Trophoblast cell (in vitro differentiated cells and primary cell): Measurements from ENCODE around the gene WDR37.
"Not testable (repeated sequence)": the region's sequence is repeated elsewhere in the genome, so short reads cannot be mapped to it uniquely, and the experiment has no call there.

Experiments
- DNase-seq, 2 donors: peaks; one replicate each; pipeline ENCODE4 v3.0.0-alpha.2; 2016
- H2AFZ ChIP-seq: 2 replicates; pipeline ENCODE4 v1.6.1; 2013; ENCODE audit warnings: low read length, moderate library complexity, mild to moderate bottlenecking; ENCODE audit not compliant: insufficient read depth, poor library complexity
- H2AK5ac ChIP-seq: 2 replicates; pipeline ENCODE4 v1.6.1; 2013; ENCODE audit warnings: mild to moderate bottlenecking, low read length
- H2BK120ac ChIP-seq: 2 replicates; pipeline ENCODE4 v1.6.1; 2013; ENCODE audit warnings: low read length, mild to moderate bottlenecking, moderate library complexity; ENCODE audit not compliant: insufficient read depth, poor library complexity
- H2BK12ac ChIP-seq: 2 replicates; pipeline ENCODE4 v1.6.1; 2013; ENCODE audit warnings: mild to moderate bottlenecking, low read length, moderate library complexity
- H2BK5ac ChIP-seq: 2 replicates; pipeline ENCODE4 v1.6.1; 2013; ENCODE audit warnings: low read length, low read depth, moderate library complexity, mild to moderate bottlenecking; ENCODE audit not compliant: poor library complexity
- H3K14ac ChIP-seq: 2 replicates; pipeline ENCODE4 v1.6.1; 2013; ENCODE audit warnings: mild to moderate bottlenecking, low read length
- H3K18ac ChIP-seq: 2 replicates; pipeline ENCODE4 v1.6.1; 2013; ENCODE audit warnings: mild to moderate bottlenecking, low read length
- H3K23ac ChIP-seq: 2 replicates; pipeline ENCODE4 v1.6.1; 2013; ENCODE audit warnings: low read length
- H3K27ac ChIP-seq: 2 replicates; pipeline ENCODE4 v1.5.1; 2013; ENCODE audit warnings: low read depth, mild to moderate bottlenecking, inconsistent platforms, low read length, moderate library complexity
- H3K27me3 ChIP-seq: 2 replicates; pipeline ENCODE4 v1.6.1; 2013; ENCODE audit warnings: inconsistent platforms, mild to moderate bottlenecking, low read length, moderate library complexity; ENCODE audit not compliant: insufficient read depth
- H3K36me3 ChIP-seq, 2 experiments: 1 replicate in 1 of 2; 2 replicates in 1 of 2; pipeline ENCODE4 v1.6.1; 2013; ENCODE audit warnings: low read length in 2 of 2, mild to moderate bottlenecking in 2 of 2, moderate library complexity in 1 of 2; ENCODE audit not compliant: insufficient read depth in 2 of 2, control insufficient read depth in 1 of 2
- H3K4ac ChIP-seq: 2 replicates; pipeline ENCODE4 v1.6.1; 2013; ENCODE audit warnings: low read depth, mild to moderate bottlenecking, low read length, moderate library complexity
- H3K4me1 ChIP-seq, 2 experiments: 1 replicate in 1 of 2; 2 replicates in 1 of 2; pipeline ENCODE4 v1.6.1; 2013; ENCODE audit warnings: low read length in 2 of 2, mild to moderate bottlenecking in 2 of 2, moderate library complexity in 1 of 2; ENCODE audit not compliant: insufficient read depth in 2 of 2, control insufficient read depth in 1 of 2
- H3K4me2 ChIP-seq: 2 replicates; pipeline ENCODE4 v1.6.1; 2013; ENCODE audit warnings: inconsistent platforms, mild to moderate bottlenecking, low read length, moderate library complexity
- H3K4me3 ChIP-seq: 2 replicates; pipeline ENCODE4 v1.5.1; 2013; ENCODE audit warnings: mild to moderate bottlenecking, low read depth, low read length, inconsistent platforms
- H3K79me1 ChIP-seq: one replicate; pipeline ENCODE4 v1.6.1; 2013; ENCODE audit warnings: low read length
- H3K79me2 ChIP-seq: 2 replicates; pipeline ENCODE4 v1.6.1; 2013; ENCODE audit warnings: low read length, mild to moderate bottlenecking; ENCODE audit not compliant: control insufficient read depth, insufficient read depth, poor library complexity
- H3K9ac ChIP-seq: 2 replicates; pipeline ENCODE4 v1.6.1; 2013; ENCODE audit warnings: mild to moderate bottlenecking, low read length
- H3K9me3 ChIP-seq: 2 replicates; pipeline ENCODE4 v1.6.1; 2013; ENCODE audit warnings: low read depth, mild to moderate bottlenecking, control low read depth, inconsistent platforms, low read length; ENCODE audit not compliant: insufficient read depth
- H4K12ac ChIP-seq: 2 replicates; pipeline ENCODE4 v1.6.1; 2013; ENCODE audit warnings: low read depth, mild to moderate bottlenecking, low read length, moderate library complexity
- H4K8ac ChIP-seq: 2 replicates; pipeline ENCODE4 v1.6.1; 2013; ENCODE audit warnings: low read depth, mild to moderate bottlenecking, low read length, moderate library complexity
- H4K91ac ChIP-seq: one replicate; pipeline ENCODE4 v1.6.1; 2013; ENCODE audit warnings: low read depth, mild to moderate bottlenecking, low read length, moderate library complexity
- WGBS: extraction: QIAGEN DNeasy Blood & Tissue Kit; methylation state at CpG from one replicate; pipeline ENCODE4 v1.1.7; 2013; ENCODE audit warnings: missing lambda C conversion rate; ENCODE audit not compliant: insufficient read length, insufficient coverage; ENCODE audit errors: extremely low coverage; 5-methylcytosine and 5-hydroxymethylcytosine counted together

The WDR37 gene

DNA sequence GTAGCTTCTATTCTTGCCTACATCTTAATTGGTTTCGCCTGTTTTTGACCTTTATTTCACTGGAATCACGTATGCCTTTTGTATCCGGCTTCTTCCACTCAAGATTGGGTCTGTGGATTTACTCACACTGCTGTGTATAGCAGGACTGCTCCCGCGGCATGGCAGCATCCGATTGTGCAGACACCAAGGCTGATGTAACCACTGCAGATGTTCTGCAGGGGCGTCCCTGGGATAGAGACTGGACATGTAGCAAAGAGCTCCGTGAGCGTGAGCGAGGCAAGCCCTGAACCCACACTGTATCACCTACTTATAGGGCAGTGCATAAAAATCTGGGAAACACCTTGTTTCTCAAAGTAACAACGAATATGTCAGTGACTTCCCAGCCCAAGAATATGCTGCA lies 19.1 kb upstream of the WDR37 start:
- Histone ChIP-seq H2AK5ac (no peak overlapping the region), H3K4me1 (no peaks in the 10 kb centered on the region), H3K4ac (no peak overlapping the region), H3K4me3 (no peak overlapping the region), H3K79me1 (no peaks in the 10 kb centered on the region), H3K27me3 (no peaks in the 10 kb centered on the region), H4K91ac (no peak overlapping the region), H3K9me3 (no peaks in the 10 kb centered on the region), H2BK12ac (no peak overlapping the region), H3K14ac (no peak overlapping the region), H4K12ac (no peak overlapping the region), H2BK120ac (no peak overlapping the region), H3K36me3 (peaks cover 11 to 20% of the 10 kb centered on the region in 2 experiments), H3K23ac (no peak overlapping the region), H2BK5ac (no peak overlapping the region), H2AFZ (no peak overlapping the region), H3K79me2 (no peaks in the 10 kb centered on the region), H3K9ac (no peak overlapping the region), H3K18ac (no peak overlapping the region), H4K8ac (no peak overlapping the region), H3K4me2 (no peak overlapping the region), H3K27ac (no peak overlapping the region)
- DNase-seq: no peak
- WGBS: no CpG with 5 or more reads among the region's 11 CpGs

DNA sequence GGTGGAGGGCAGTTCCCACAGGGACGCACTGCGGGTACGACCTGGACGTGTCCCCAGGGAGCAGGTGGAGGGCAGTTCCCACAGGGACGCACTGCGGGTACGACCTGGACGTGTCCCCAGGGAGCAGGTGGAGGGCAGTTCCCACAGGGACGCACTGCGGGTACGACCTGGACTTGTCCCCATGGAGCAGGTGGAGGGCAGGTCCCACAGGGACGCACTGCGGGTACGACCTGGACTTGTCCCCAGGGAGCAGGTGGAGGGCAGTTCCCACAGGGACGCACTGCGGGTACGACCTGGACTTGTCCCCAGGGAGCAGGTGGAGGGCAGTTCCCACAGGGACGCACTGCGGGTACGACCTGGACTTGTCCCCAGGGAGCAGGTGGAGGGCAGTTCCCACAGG lies 17.4 kb upstream of the WDR37 start:
- not testable (repeated sequence) for H2AK5ac ChIP-seq, H3K4me2 ChIP-seq, H4K8ac ChIP-seq, H3K23ac ChIP-seq, H3K4me1 ChIP-seq, H4K12ac ChIP-seq, H3K14ac ChIP-seq, H2BK5ac ChIP-seq, H3K4me3 ChIP-seq, DNase-seq, H2AFZ ChIP-seq, H3K79me1 ChIP-seq, H3K4ac ChIP-seq, H2BK120ac ChIP-seq, H3K27me3 ChIP-seq, H2BK12ac ChIP-seq, H3K79me2 ChIP-seq, H3K9me3 ChIP-seq, H3K9ac ChIP-seq, H4K91ac ChIP-seq, H3K27ac ChIP-seq, H3K18ac ChIP-seq
- no CpG with 5 or more reads among the region's 20 CpGs for WGBS
- peaks cover 16 to 28% of the 10 kb centered on the region in 2 experiments for H3K36me3 ChIP-seq

DNA sequence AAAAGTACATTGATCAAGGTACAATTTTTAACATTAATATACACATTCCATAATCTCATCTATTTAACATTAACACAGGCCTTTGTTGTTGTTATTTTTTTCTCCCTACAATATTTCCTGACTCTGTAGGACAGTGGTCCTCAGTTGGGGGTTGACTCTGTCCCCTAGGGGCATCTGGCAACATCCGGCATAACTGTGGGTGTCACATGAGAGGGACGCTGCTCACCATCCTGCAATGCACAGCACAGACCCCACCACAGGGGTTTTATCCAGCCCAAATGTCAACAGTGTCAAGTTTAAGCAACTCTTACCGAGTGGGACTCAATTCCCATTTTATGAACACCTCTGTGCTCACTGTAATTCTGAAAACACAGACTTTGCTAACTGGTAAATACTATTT lies 16.1 kb upstream of the WDR37 start:
- Histone ChIP-seq H2BK120ac (no peak overlapping the region), H3K23ac (no peak overlapping the region), H4K12ac (no peak overlapping the region), H3K36me3 (peaks cover 18 to 34% of the 10 kb centered on the region in 2 experiments), H3K9ac (no peak overlapping the region), H3K4me1 (peaks cover 0 to 6% of the 10 kb centered on the region in 2 experiments), H3K4ac (no peak overlapping the region), H3K27ac (no peak overlapping the region), H2AK5ac (no peak overlapping the region), H2AFZ (no peak overlapping the region), H3K18ac (no peak overlapping the region), H2BK5ac (no peak overlapping the region), H4K91ac (no peak overlapping the region), H3K14ac (no peak overlapping the region), H3K9me3 (no peaks in the 10 kb centered on the region), H3K79me2 (peaks cover 4% of the 10 kb centered on the region), H2BK12ac (no peak overlapping the region), H3K4me3 (no peak overlapping the region), H3K4me2 (no peak overlapping the region), H3K27me3 (no peaks in the 10 kb centered on the region), H3K79me1 (no peaks in the 10 kb centered on the region), H4K8ac (no peak overlapping the region)
- WGBS: no CpG with 5 or more reads among the region's 3 CpGs
- no peak for DNase-seq

DNA sequence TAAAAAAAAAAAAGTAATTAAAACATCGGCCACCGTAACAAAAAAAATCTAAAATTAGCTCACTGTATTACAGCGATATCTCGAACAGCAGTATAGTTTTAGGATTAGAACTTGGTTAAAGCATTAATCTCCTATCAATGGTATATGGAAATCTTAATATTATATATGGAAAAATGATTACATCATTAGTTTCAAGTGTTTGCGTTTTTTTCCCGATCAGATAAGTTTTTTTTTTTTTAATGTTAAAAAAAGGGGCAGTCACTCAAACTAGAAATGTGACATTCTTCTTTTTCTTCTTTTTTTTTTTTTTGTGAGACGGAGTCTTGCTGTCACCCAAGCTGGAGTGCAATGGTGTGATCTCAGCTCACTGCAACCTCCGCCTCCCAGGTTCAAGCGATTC lies 14.7 kb upstream of the WDR37 start:
- no peaks in the 10 kb centered on the region for H3K79me1 ChIP-seq
- H3K9ac ChIP-seq: no peak overlapping the region
- H2BK5ac ChIP-seq: no peak overlapping the region
- H2BK12ac ChIP-seq: no peak overlapping the region
- no peaks in the 10 kb centered on the region for H3K27me3 ChIP-seq
- H3K9me3 ChIP-seq: no peaks in the 10 kb centered on the region
- no peak overlapping the region for H2AK5ac ChIP-seq
- H4K12ac ChIP-seq: no peak overlapping the region
- H3K79me2 ChIP-seq: peaks cover 9% of the 10 kb centered on the region
- no CpG with 5 or more reads among the region's 9 CpGs for whole genome bisulfite sequencing
- H4K8ac ChIP-seq: no peak overlapping the region
- no peak overlapping the region for H3K27ac ChIP-seq
- H3K23ac ChIP-seq: no peak overlapping the region
- H3K14ac ChIP-seq: no peak overlapping the region
- peaks cover 0 to 15% of the 10 kb centered on the region in 2 experiments for H3K4me1 ChIP-seq
- no peak overlapping the region for H3K18ac ChIP-seq
- peak in 1 of 2 donors; percentile 32 for DNase-seq
- H3K4me3 ChIP-seq: no peak overlapping the region
- no peak overlapping the region for H2BK120ac ChIP-seq
- H3K4me2 ChIP-seq: no peak overlapping the region
- no peak overlapping the region for H2AFZ ChIP-seq
- peaks cover 21 to 37% of the 10 kb centered on the region in 2 experiments for H3K36me3 ChIP-seq
- H4K91ac ChIP-seq: no peak overlapping the region
- no peak overlapping the region for H3K4ac ChIP-seq
